HG03095 (cell line): Measurements from ENCODE around the gene AHSA1.

Experiments
- ATAC-seq: cut with Tn5 transposase; IDR thresholded peaks from one replicate; pipeline ENCODE4 v1.9.1; 2021; ENCODE audit warnings: moderate library complexity; ENCODE audit not compliant: unreplicated experiment

Gene AHSA1

GRCh38 chr14:77507762-77508161, 49.9 kb downstream of the AHSA1 start:
- ATAC-seq: no peak

DNA sequence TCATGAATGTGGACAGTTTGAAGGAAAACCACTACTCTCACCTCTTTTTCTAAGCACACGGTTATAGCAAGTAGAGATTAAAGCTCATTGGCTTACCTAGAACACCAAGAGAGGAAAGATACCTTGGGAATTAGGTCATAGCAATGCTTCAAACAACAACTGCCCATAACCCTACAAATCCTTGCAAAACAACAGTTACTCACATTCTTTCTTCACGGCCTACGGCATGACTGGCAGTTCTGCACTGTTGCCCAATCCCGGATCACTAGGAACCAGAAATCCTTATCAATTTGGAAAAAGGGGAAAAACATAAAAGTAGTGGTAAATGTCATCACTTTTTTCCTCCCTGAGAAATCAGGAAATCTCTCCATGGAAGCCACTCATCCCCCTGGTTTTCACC, 50.4 kb downstream of the AHSA1 start:
- no peak for ATAC-seq

DNA sequence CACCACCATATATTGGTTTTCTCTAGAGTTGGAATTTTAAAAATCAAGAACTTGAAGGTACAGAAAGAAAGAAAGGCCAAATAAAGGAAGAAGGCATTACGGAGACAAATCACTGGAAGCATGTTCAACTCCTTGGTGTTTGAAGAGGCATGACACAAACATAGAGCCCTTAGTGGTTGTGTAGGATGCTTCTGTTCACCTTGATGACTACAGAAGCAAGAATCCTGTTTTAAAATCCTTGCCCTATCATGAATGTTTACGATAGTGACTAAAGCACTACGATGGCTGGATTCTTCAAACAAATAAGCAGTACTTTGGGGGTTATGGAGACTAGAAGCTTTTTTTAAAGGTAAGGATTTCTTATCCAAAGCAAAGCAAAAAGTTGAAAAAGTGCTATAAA, 51.0 kb downstream of the AHSA1 start:
- no peak for ATAC-seq

GRCh38 chr14:77509366-77509765, 51.5 kb downstream of the AHSA1 start:
- ATAC-seq: no peak

DNA sequence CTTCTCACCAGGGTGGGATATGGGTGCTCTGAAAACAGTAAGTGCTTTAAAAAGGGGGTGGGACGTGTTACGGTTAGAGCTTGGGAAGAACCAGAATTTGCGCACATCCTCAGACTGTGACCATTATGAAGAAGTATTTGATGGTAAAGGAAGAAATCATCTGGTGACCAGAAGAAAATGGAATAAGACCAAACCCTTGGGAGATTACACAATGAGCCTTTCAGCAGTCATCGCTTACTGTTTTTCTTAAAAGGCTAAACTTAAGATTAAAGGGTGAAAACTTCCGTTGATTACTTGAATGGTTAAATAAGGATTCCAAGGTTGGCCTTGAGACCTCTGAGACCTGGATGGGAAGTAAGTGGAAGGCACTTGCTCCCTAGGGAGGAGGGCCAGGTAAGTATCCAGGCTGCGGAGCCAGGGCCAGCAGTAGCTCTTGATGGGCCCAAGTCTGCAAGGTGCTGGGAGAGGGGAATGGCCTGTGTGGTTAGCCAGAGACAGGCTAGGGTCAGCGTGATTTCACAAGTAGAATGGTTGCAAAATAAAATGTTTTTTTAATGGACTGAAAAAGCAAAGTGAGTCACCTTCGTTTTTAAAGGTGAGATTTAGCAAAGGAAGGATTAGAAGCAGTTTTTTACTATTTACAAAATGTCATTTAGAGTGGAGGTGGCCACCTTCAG, 53.7 kb downstream of the AHSA1 start:
- ATAC-seq: no peak

DNA sequence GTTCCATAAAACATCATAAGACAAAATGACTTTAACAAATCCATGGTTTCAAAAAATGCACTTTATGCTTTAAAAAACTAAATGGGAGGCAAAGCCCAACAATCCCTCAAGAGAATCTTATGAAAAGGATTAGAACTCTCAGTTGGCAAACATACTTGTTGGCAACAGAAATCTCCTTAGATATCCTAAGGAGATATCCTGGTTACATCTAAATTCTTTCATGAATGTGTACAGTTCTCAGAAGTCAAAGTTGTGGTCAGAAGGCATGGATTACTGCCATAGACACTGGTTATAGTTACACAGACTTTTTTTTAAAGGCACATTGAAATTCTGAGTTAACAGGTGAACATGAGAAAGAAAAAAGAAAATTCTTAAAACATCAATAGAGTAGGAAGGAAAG, 58.2 kb downstream of the AHSA1 start:
- no peak for ATAC-seq
